OCI-LY7 (cell line): ENCODE results near the gene CSF1R.

Experiments used
- CTCF ChIP-seq: fragments of 200-600 bp; sonication (generic); conservative IDR thresholded peaks from 2 replicates; pipeline ENCODE4 v1.5.1; 2014; ENCODE audit warnings: mild to moderate bottlenecking, antibody characterized with exemption, low read length, moderate library complexity, mixed read lengths
- EZH2phosphoT487 ChIP-seq: fragments of 200-600 bp; sonication (generic); IDR thresholded peaks from 2 replicates; pipeline ENCODE4 v1.6.1; 2018; ENCODE audit warnings: low read depth, borderline replicate concordance, mild to moderate bottlenecking, mixed run types, antibody characterized with exemption, low read length, moderate library complexity, mixed read lengths

DNA sequence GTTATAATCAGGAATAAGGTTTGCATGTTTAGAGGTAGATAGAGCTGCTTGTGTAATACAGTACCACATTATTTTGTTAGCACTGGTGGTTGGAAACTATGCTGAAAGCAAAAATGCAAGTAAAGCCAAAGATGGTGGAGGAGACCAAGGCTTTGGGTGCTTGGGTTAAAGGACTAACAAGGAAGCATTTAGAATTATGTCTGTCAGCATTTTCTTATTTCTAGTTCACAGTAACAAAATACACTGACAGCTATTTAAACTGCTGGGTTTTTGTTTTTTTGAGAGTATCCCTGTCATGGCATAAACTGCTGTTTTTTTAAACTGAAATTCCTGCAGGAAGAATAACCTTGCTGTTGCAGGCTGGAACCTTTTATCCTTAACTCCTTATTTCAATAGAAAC lies 79.3 kb downstream of the CSF1R start:
- TF ChIP-seq CTCF (no peak), EZH2phosphoT487 (no peak)
